ENCODE data around the gene NECTIN1. TPM values are rescaled to one million over a fixed set of nuclear protein-coding genes. Genes with fewer than 3 reads are reported as not detected.

Gene NECTIN1
- total and polyA plus RNA-seq, 2 donors (not counting 3 experiments of a cell fraction or from before 2014, with no cell fraction given): 10.8 to 23.6 TPM

- Histone ChIP-seq H3K4me2 (ENCODE audit: insufficient read depth, low read length) (no peak overlapping the region), H3K36me3 (ENCODE audit: control insufficient read depth in 2 of 2, extremely low read depth in 1 of 2, insufficient read depth in 2 of 2, low read length in 2 of 2) (no peaks in the 10 kb centered on the region), H3K4me3 (replicated peaks in 1 of 3; ENCODE audit: insufficient read depth in 1 of 3, low read depth in 1 of 3, low read length in 3 of 3) (no peak overlapping the region), H3K27ac (ENCODE audit: insufficient read depth, low read depth, low read length) (no peak overlapping the region), H3K4me1 (ENCODE audit: control insufficient read depth, extremely low read depth, insufficient read depth, low read length) (no peaks in the 10 kb centered on the region), H3K9ac (replicated peaks; ENCODE audit: extremely low read depth, insufficient read depth, low read length) (no peak overlapping the region), H3K9me1 (replicated peaks; ENCODE audit: control insufficient read depth, extremely low read depth, insufficient read depth, low read length) (no peaks in the 10 kb centered on the region), H3K27me3 (ENCODE audit: control insufficient read depth in 2 of 2, insufficient read depth in 2 of 2, low read length in 2 of 2) (peaks cover 15 to 17% of the 10 kb centered on the region in 2 experiments), H2AFZ (ENCODE audit: low read depth, low read length) (no peak overlapping the region), H3K9me3 (replicated peaks; ENCODE audit: control insufficient read depth, insufficient read depth, low read length) (no peaks in the 10 kb centered on the region), H3K79me2 (ENCODE audit: control insufficient read depth, insufficient read depth, low read length) (no peaks in the 10 kb centered on the region), H4K20me1 (replicated peaks; ENCODE audit: control insufficient read depth, extremely low read depth, insufficient read depth, low read length) (no peaks in the 10 kb centered on the region)
- BruUV-seq (replicated peaks): no TSS peak
- DNase-seq (ENCODE audit: low read depth, low spot score) (no peak), FAIRE-seq (no peak)
- ChIA-PET POLR2A (no interaction called here), CTCF (interaction anchor here (0.6 to 6.9 kb wide), 2 partner anchors 9 kb away, joined by 3 to 43 read pairs; partner anchors contain the start of gene NECTIN1)
- no peak for TF ChIP-seq JUN (IDR thresholded peaks at IDR 0.05; ENCODE audit: borderline replicate concordance, insufficient read depth, insufficient read length, low read depth)
- no peak for TF ChIP-seq MYC (IDR thresholded peaks at IDR 0.05; ENCODE audit: low read depth, low read length)
- TF ChIP-seq FOS (IDR thresholded peaks at IDR 0.05; ENCODE audit: borderline replicate concordance, insufficient read depth, low read length): no peak
- TF ChIP-seq POLR2A (IDR thresholded peaks at IDR 0.05; ENCODE audit: low read depth, low read length): no peak
- intact Hi-C loops (cut with micrococcal nuclease) (no loop called here), dilution Hi-C loops (cut with MboI; ENCODE audit: extremely low pct_ligation_motif_present, low sequenced_read_pairs) (no loop called here)
Observed at GRCh38 chr11:119738059-119738439, 9.0 kb upstream of the NECTIN1 start.

- ChIA-PET CTCF (interaction anchor here (0.6 kb wide), 1 partner anchor 8 kb away, joined by 3 read pairs; the partner anchor contains the start of gene NECTIN1), POLR2A (no interaction called here)
- no peak overlapping the region for H3K4me2 ChIP-seq (ENCODE audit: insufficient read depth, low read length)
Observed at GRCh38 chr11:119737366-119738058, 8.5 kb upstream of the NECTIN1 start.

More at GRCh38 chr11:119737366-119738058, 8.5 kb upstream of the NECTIN1 start:
- TF ChIP-seq JUN (IDR thresholded peaks at IDR 0.05; ENCODE audit: borderline replicate concordance, insufficient read depth, insufficient read length, low read depth) (no peak), EZH2 (IDR thresholded peaks at IDR 0.05; ENCODE audit: borderline replicate concordance, low read depth, low read length, severe bottlenecking) (no peak), MAX (IDR thresholded peaks at IDR 0.05; ENCODE audit: insufficient read depth, insufficient read length) (no peak), POLR2A (IDR thresholded peaks at IDR 0.05; ENCODE audit: low read depth, low read length) (no peak), FOS (IDR thresholded peaks at IDR 0.05; ENCODE audit: borderline replicate concordance, insufficient read depth, low read length) (no peak), POLR2AphosphoS5 (IDR thresholded peaks at IDR 0.05; ENCODE audit: insufficient read depth, low read depth, low read length) (no peak), GATA2 (IDR thresholded peaks at IDR 0.05; ENCODE audit: insufficient read depth, insufficient read length, low read depth, low read length) (no peak), MYC (IDR thresholded peaks at IDR 0.05; ENCODE audit: low read depth, low read length) (no peak), CTCF (IDR thresholded peaks at IDR 0.05; ENCODE audit: extremely low read depth in 1 of 2, insufficient read depth in 1 of 2, low read depth in 1 of 2, low read length in 2 of 2) (no peak)
- FAIRE-seq: no peak
- H3K4me1 ChIP-seq (ENCODE audit: control insufficient read depth, extremely low read depth, insufficient read depth, low read length): no peaks in the 10 kb centered on the region
- no peaks in the 10 kb centered on the region for H3K79me2 ChIP-seq (ENCODE audit: control insufficient read depth, insufficient read depth, low read length)
- H3K9me1 ChIP-seq (replicated peaks; ENCODE audit: control insufficient read depth, extremely low read depth, insufficient read depth, low read length): no peaks in the 10 kb centered on the region
- no peaks in the 10 kb centered on the region for H4K20me1 ChIP-seq (replicated peaks; ENCODE audit: control insufficient read depth, extremely low read depth, insufficient read depth, low read length)
- H3K9ac ChIP-seq (replicated peaks; ENCODE audit: extremely low read depth, insufficient read depth, low read length): no peak overlapping the region
- intact Hi-C loops (cut with micrococcal nuclease): no loop called here
- peaks cover 10 to 11% of the 10 kb centered on the region in 2 experiments for H3K27me3 ChIP-seq (ENCODE audit: control insufficient read depth in 2 of 2, insufficient read depth in 2 of 2, low read length in 2 of 2)
- no peak overlapping the region for H2AFZ ChIP-seq (ENCODE audit: low read depth, low read length)
- BruUV-seq (replicated peaks): no TSS peak
- H3K4me3 ChIP-seq (replicated peaks in 1 of 3; ENCODE audit: insufficient read depth in 1 of 3, low read depth in 1 of 3, low read length in 3 of 3): no peak overlapping the region
- no peaks in the 10 kb centered on the region for H3K9me3 ChIP-seq (replicated peaks; ENCODE audit: control insufficient read depth, insufficient read depth, low read length)
- dilution Hi-C loops (cut with MboI; ENCODE audit: extremely low pct_ligation_motif_present, low sequenced_read_pairs): no loop called here
- DNase-seq (ENCODE audit: low read depth, low spot score): no peak
- H3K36me3 ChIP-seq (ENCODE audit: control insufficient read depth in 2 of 2, extremely low read depth in 1 of 2, insufficient read depth in 2 of 2, low read length in 2 of 2): no peaks in the 10 kb centered on the region
- H3K27ac ChIP-seq (ENCODE audit: insufficient read depth, low read depth, low read length): no peak overlapping the region

Measured in endothelial cell of umbilical vein (primary cell).